ENCODE data around the gene OR9Q1.

OR9Q1 gene

GRCh38 chr11:58125469-58125868 is 101.8 kb downstream of the OR9Q1 start, which contains the start of gene OR9I1:
OR9I1 (minus strand) TSS chr11:58125530; CDS start chr11:58119444, 6,086 bp downstream.
- DNase-seq (ENCODE audit: low read depth) = peak; percentile 4
- no peak within 1 kb of the TSS for H3K4me3 ChIP-seq (ENCODE audit: low read length)
- no peak for TF ChIP-seq CTCF (IDR thresholded peaks at IDR 0.05; ENCODE audit: insufficient read depth, low read depth, low read length, missing control alignments)

GRCh38 chr11:58127350-58127749 is 103.7 kb downstream of the OR9Q1 start:
- no peak for DNase-seq (ENCODE audit: low read depth)
- no peak for TF ChIP-seq CTCF (IDR thresholded peaks at IDR 0.05; ENCODE audit: insufficient read depth, low read depth, low read length, missing control alignments)
- no peak overlapping the region for H3K4me3 ChIP-seq (ENCODE audit: low read length)

GRCh38 chr11:58133309-58134076 is 109.8 kb downstream of the OR9Q1 start:
- DNase-seq (ENCODE audit: low read depth) = peak; percentile 32
- no peak for TF ChIP-seq CTCF (IDR thresholded peaks at IDR 0.05; ENCODE audit: insufficient read depth, low read depth, low read length, missing control alignments)
- no peak overlapping the region for H3K4me3 ChIP-seq (ENCODE audit: low read length)

- DNase-seq (ENCODE audit: low read depth) = no peak
- TF ChIP-seq CTCF (IDR thresholded peaks at IDR 0.05; ENCODE audit: insufficient read depth, low read depth, low read length, missing control alignments) = no peak
- H3K4me3 ChIP-seq (ENCODE audit: low read length) = no peak overlapping the region
Observed at GRCh38 chr11:58134151-58134550, 110.5 kb downstream of the OR9Q1 start.

- no peak for TF ChIP-seq CTCF (IDR thresholded peaks at IDR 0.05; ENCODE audit: insufficient read depth, low read depth, low read length, missing control alignments)
- H3K4me3 ChIP-seq (ENCODE audit: low read length) = no peak overlapping the region
- no peak for DNase-seq (ENCODE audit: low read depth)
Observed at GRCh38 chr11:58135171-58135570, 111.5 kb downstream of the OR9Q1 start.

- TF ChIP-seq CTCF (IDR thresholded peaks at IDR 0.05; ENCODE audit: insufficient read depth, low read depth, low read length, missing control alignments) = no peak
Observed at GRCh38 chr11:58142761-58143160, 119.1 kb downstream of the OR9Q1 start.

GRCh38 chr11:58152781-58153180 is 129.1 kb downstream of the OR9Q1 start:
- no peak for TF ChIP-seq CTCF (IDR thresholded peaks at IDR 0.05; ENCODE audit: insufficient read depth, low read depth, low read length, missing control alignments)
- H3K4me3 ChIP-seq (ENCODE audit: low read length) = no peak overlapping the region

More at GRCh38 chr11:58142761-58143160, 119.1 kb downstream of the OR9Q1 start:
- no peak for DNase-seq (ENCODE audit: low read depth)
- H3K4me3 ChIP-seq (ENCODE audit: low read length) = no peak overlapping the region

More at GRCh38 chr11:58152781-58153180, 129.1 kb downstream of the OR9Q1 start:
- DNase-seq (ENCODE audit: low read depth) = no peak

Data from epithelial cell of esophagus (primary cell).